HG03159 (cell line): Measurements from ENCODE around the gene IFT81.
"Not testable (repeated sequence)": the region's sequence is repeated elsewhere in the genome, so short reads cannot be mapped to it uniquely, and the experiment has no call there.

Experiments used
- ATAC-seq: cut with Tn5 transposase; IDR thresholded peaks from one replicate; pipeline ENCODE4 v1.9.1; 2021; ENCODE audit warnings: mild to moderate bottlenecking, moderate library complexity; ENCODE audit not compliant: unreplicated experiment

The IFT81 gene

GRCh38 chr12:110108309-110109036, 15.7 kb upstream of the IFT81 start:
- no peak for ATAC-seq

- no peak for ATAC-seq
Observed at GRCh38 chr12:110109037-110109836, 14.9 kb upstream of the IFT81 start.

- no peak for ATAC-seq
Observed at GRCh38 chr12:110109837-110110535, 14.2 kb upstream of the IFT81 start.

GRCh38 chr12:110111476-110112334, 12.5 kb upstream of the IFT81 start:
- no peak for ATAC-seq

- ATAC-seq = no peak
Observed at GRCh38 chr12:110112335-110112660, 11.9 kb upstream of the IFT81 start.

- ATAC-seq = no peak
Observed at GRCh38 chr12:110114528-110114937, 9.6 kb upstream of the IFT81 start.

- no peak for ATAC-seq
Observed at GRCh38 chr12:110115675-110116074, 8.5 kb upstream of the IFT81 start.

- no peak for ATAC-seq
Observed at GRCh38 chr12:110116623-110117022, 7.5 kb upstream of the IFT81 start.

GRCh38 chr12:110117210-110117609, 6.9 kb upstream of the IFT81 start:
- ATAC-seq = not testable (repeated sequence)

- ATAC-seq = no peak
Observed at GRCh38 chr12:110117956-110118685, 6.0 kb upstream of the IFT81 start.

GRCh38 chr12:110122929-110123328, 1.2 kb upstream of the IFT81 start:
- no peak for ATAC-seq

- ATAC-seq = peak; percentile 65
Observed at GRCh38 chr12:110123919-110124268, 263 bp upstream of the IFT81 start.

- no peak for ATAC-seq
Observed at GRCh38 chr12:110126557-110126956, 2.4 kb downstream of the IFT81 start.

- ATAC-seq = no peak
Observed at GRCh38 chr12:110134691-110135411, 10.7 kb downstream of the IFT81 start.

- ATAC-seq = no peak
Observed at GRCh38 chr12:110135806-110136205, 11.6 kb downstream of the IFT81 start.

- ATAC-seq = no peak
Observed at GRCh38 chr12:110137786-110138185, 13.6 kb downstream of the IFT81 start.

GRCh38 chr12:110141389-110141788, 17.2 kb downstream of the IFT81 start:
- no peak for ATAC-seq

GRCh38 chr12:110146986-110147385, 22.8 kb downstream of the IFT81 start:
- no peak for ATAC-seq

GRCh38 chr12:110149086-110149660, 25.0 kb downstream of the IFT81 start:
- no peak for ATAC-seq
